ENCODE results near the gene KRT222. TPM values are rescaled to one million over a fixed set of nuclear protein-coding genes. Genes with fewer than 3 reads are reported as not detected.

Gene KRT222
- total RNA-seq, 4 donors from 2014 or later = 0.50 to 5.7 (median 2.3) TPM

DNA sequence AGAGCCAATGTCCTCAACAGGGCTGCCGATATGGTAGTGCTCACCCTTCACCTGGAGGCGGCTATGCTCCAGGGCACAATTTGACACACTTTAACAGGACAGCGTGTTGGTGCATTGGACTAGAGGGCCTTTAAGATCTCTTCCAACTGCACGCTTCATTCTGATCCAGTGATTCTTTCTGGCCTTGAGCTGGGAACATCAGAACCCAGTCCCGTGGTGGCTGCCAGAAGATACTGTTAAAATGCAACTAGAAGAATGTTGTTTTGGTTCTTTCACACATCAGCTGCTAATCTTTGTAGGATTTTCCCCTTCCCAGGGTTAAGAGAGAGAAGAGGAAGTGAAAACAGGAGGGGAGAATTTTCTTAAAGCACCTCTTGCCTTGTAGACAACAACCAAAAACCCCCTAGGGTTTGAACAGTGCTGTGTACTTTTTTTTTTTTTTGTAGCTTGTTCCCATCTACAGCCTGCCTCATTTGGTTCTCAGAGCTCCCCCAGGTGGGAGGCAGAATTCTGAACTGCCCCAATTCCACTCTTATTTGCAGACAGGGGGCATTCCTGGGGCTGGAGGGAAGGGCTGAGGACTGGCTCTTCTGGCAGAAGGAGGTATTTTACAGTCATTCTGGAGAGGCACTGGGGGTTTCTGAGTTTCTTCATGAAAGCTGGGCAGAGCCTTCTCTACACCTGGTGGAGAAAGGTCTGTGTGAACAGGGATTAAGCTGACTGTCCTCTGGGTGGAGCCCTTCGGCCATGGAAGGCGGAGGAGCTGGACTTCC, 49.7 kb downstream of the KRT222 start:
- Histone ChIP-seq H3K36me3 (no peaks in the 10 kb centered on the region), H3K4me3 (replicated peaks in 1 of 3) (no peak overlapping the region), H3K27me3 (no peaks in the 10 kb centered on the region), H3K9me3 (no peaks in the 10 kb centered on the region), H3K27ac (no peak overlapping the region), H3K4me1 (peaks cover 0 to 6% of the 10 kb centered on the region in 2 donors)
- TF ChIP-seq POLR2A (IDR thresholded peaks at IDR 0.05) = no peak
- TF ChIP-seq, protein P1, sequence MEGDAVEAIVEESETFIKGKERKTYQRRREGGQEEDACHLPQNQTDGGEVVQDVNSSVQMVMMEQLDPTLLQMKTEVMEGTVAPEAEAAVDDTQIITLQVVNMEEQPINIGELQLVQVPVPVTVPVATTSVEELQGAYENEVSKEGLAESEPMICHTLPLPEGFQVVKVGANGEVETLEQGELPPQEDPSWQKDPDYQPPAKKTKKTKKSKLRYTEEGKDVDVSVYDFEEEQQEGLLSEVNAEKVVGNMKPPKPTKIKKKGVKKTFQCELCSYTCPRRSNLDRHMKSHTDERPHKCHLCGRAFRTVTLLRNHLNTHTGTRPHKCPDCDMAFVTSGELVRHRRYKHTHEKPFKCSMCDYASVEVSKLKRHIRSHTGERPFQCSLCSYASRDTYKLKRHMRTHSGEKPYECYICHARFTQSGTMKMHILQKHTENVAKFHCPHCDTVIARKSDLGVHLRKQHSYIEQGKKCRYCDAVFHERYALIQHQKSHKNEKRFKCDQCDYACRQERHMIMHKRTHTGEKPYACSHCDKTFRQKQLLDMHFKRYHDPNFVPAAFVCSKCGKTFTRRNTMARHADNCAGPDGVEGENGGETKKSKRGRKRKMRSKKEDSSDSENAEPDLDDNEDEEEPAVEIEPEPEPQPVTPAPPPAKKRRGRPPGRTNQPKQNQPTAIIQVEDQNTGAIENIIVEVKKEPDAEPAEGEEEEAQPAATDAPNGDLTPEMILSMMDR (IDR thresholded peaks at IDR 0.05) = peak in 5 of 6 experiments; percentile 14 to 46 (median 38)
- WGBS, 2 donors = 53 to 64% methylated on average over 5 to 7 of the region's 7 CpGs
- DNase-seq = peak; percentile 54 to 57
- intact Hi-C loops (cut with DNase I) = loop anchor here (5.0 kb wide), 1 partner anchor 177 kb away; no protein-coding TSS in a partner anchor

DNA sequence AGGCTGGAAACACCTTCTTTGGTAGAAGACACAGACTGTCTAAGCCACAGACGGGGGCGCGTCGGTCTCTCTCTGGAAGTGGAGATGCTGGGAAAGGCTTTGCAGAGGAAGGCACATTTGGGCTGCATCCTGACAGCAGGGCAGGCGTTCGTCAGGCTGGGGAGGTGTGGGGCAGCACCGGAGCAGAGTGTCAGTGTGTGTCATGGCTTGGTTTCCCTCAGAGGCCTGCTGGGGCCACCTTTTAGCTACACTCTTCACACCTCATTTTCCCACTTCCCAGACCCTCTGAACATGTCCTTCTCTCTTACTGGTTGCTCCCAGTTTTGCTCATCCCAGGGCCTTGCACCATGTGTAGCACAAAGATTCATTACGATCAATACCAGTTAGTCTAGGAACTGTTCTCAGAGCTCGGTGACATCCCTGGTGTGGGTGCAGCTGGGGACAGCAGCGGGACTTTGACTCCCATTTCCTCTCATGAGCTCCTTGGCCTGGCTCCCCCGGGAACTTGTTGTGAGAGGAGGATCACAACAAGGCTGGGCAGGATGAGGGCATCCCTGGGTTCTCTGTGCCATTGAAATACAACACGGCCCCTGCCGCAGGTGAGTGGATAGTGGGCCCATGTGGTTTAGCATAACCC, 50.4 kb downstream of the KRT222 start:
- Histone ChIP-seq H3K27ac (no peak overlapping the region), H3K4me1 (peaks cover 0 to 2% of the 10 kb centered on the region in 2 donors), H3K9me3 (no peaks in the 10 kb centered on the region), H3K27me3 (no peaks in the 10 kb centered on the region), H3K36me3 (no peaks in the 10 kb centered on the region), H3K4me3 (replicated peaks in 1 of 3) (no peak overlapping the region)
- intact Hi-C loops (cut with DNase I) = loop anchor here (5.0 kb wide), 1 partner anchor 178 kb away; no protein-coding TSS in a partner anchor
- TF ChIP-seq, protein P1 (IDR thresholded peaks at IDR 0.05) = no peak
- no peak for TF ChIP-seq POLR2A (IDR thresholded peaks at IDR 0.05)
- no peak for DNase-seq
- 83 to 86% methylated on average over 11 to 13 of the region's 13 CpGs for WGBS, 2 donors

DNA sequence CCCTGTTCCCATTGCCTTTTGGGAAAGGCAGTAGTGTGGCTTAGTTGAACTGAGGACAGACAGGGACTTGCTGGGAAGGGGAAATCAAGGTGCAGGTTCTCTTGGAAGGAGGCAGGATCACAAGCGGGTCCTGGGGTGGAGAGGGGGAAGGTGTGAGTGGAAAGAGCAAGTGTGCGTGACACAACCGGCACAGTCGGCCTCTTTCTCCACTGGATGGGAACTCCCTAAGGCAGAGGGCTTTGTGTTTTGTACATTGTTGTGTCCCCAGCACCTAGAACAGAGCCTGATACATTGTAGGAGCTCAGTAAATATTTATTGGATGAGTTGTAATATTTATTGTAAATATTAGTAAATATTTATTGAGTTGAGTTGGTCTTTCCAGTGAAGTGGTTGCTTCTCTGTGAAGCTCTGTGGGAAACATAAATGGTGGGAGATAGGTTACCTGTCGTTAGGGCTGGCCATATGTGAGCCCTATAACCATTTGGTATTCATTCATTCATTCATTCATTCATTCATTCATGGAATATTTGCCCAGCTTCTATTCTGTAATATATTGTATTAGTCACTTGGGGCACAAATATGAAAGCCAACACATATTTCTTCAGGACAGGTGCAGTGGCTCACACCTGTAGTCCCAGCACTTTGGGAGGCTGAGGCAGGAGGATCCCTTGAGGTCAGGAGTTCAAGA, 51.4 kb downstream of the KRT222 start:
- Histone ChIP-seq H3K27me3 (no peaks in the 10 kb centered on the region), H3K4me1 (no peaks in the 10 kb centered on the region), H3K9me3 (no peaks in the 10 kb centered on the region), H3K27ac (no peak overlapping the region), H3K36me3 (no peaks in the 10 kb centered on the region), H3K4me3 (replicated peaks in 1 of 3) (no peak overlapping the region)
- TF ChIP-seq POLR2A (IDR thresholded peaks at IDR 0.05) = no peak
- TF ChIP-seq, protein P1 (IDR thresholded peaks at IDR 0.05) = no peak
- DNase-seq = no peak
- WGBS, 2 donors = 83% methylated on average over 5 of the region's 5 CpGs
- intact Hi-C loops (cut with DNase I) = no loop called here

DNA sequence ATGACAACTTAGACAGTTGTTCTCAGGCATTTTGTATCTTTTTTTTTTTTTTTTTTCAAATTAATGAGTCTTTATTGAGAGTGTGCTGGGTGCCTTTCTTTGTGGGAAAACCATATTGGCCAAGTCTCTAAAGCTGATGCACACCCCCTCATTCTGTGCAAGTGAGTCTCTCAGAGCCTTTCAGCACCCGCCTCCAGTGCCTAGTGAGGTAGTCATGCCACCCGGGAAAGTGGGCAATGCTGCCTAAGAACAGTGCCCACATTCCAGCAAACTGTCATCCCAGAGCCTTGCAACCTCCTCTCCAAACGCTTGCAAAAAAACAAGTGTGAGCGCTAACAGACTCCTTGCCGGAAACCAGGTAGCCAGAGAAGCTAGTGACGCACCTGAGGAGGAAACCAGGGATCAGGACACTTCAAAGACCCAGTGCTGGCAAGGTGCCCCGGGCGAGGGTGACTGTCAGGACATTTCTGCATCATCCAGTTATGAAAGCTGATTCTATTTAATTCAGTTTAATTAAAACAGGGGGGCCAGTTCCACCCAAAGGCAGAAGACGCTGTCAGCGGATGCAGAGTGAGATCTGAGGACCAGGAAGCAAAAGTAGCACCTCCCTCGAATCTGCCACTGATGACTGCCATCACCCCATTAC, 52.3 kb downstream of the KRT222 start:
- WGBS, 2 donors = 55 to 60% methylated on average over 11 of the region's 11 CpGs
- peaks cover 2 to 8% of the 10 kb centered on the region in 2 donors for H3K4me1 ChIP-seq
- no peak overlapping the region for H3K4me3 ChIP-seq (replicated peaks in 1 of 3)
- no peak for DNase-seq
- H3K27ac ChIP-seq = no peak overlapping the region
- H3K27me3 ChIP-seq = no peaks in the 10 kb centered on the region
- intact Hi-C loops (cut with DNase I) = no loop called here
- no peak for TF ChIP-seq POLR2A (IDR thresholded peaks at IDR 0.05)
- TF ChIP-seq, protein P1 (IDR thresholded peaks at IDR 0.05) = no peak
- H3K36me3 ChIP-seq = no peaks in the 10 kb centered on the region
- no peaks in the 10 kb centered on the region for H3K9me3 ChIP-seq
